HG03060 (cell line): ENCODE results near the gene BCR.
"Not testable (repeated sequence)": the region's sequence is repeated elsewhere in the genome, so short reads cannot be mapped to it uniquely, and the experiment has no call there.

Source experiments
- ATAC-seq: cut with Tn5 transposase; IDR thresholded peaks from one replicate; pipeline ENCODE4 v1.9.1; 2021; ENCODE audit warnings: low read depth, moderate number of reproducible peaks; ENCODE audit not compliant: unreplicated experiment

BCR gene

GRCh38 chr22:23180301-23180892, at the start of gene BCR:
TSS of gene BCR (plus strand) at chr22:23180509. CDS start at chr22:23180961, 452 bp downstream.
- no peak for ATAC-seq

GRCh38 chr22:23130697-23131096, 49.6 kb upstream of the BCR start:
- no peak for ATAC-seq

- ATAC-seq = no peak
Measured at GRCh38 chr22:23131931-23132330, 48.4 kb upstream of the BCR start.

GRCh38 chr22:23132376-23133091, 47.8 kb upstream of the BCR start:
- no peak for ATAC-seq

DNA sequence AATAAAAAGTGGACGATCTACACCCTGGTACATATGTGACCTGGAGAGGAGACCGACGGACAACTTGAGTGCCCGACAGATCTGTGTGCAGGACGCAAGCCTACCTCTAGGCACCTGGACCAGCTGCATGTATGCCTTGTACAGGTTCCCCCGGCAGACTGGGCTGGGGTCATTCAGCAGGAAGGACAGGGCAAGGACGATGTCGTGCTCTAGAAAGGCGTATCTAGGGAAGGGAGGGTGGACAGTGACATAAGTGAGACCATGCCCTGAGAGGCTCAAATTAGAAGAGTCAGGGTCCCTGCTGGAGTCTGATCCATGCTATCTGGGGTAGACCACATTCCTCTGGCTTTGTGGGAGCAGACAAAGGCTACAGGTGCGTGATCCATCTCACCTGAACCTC, 46.4 kb upstream of the BCR start:
- no peak for ATAC-seq

GRCh38 chr22:23136991-23137390, 43.3 kb upstream of the BCR start:
- not testable (repeated sequence) for ATAC-seq

GRCh38 chr22:23137468-23137867, 42.8 kb upstream of the BCR start:
- no peak for ATAC-seq

DNA sequence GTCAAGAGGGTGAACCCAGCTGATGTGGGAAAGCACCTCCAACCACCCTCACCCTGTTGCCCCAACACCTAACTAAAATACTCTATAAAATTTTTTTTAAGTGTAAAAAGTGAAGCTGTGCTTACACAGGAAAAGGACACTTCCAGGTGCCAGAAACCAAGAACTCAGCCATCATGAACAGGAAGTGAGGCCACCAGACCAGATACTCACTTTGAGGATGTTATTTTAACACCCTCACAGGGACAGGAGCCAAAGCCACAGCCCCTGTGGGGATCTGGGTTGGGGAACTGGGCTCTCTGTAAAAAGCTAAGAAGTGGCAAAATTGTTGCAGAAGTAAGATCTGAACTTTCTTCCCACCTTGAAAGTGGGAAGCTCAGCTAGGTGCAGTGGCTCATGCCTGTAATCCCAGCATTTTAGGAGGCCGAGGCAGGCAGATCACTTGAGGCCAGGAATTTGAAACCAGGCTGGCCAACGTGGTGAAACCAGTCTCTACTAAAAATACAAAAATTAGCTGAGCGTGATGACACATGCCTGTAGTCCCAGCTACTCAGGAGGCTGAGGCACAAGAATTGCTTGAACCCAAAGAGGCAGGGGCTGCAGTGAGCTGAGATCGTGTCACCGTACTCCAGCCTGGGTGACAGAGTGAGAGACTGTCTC, 42.3 kb upstream of the BCR start:
- ATAC-seq = no peak

DNA sequence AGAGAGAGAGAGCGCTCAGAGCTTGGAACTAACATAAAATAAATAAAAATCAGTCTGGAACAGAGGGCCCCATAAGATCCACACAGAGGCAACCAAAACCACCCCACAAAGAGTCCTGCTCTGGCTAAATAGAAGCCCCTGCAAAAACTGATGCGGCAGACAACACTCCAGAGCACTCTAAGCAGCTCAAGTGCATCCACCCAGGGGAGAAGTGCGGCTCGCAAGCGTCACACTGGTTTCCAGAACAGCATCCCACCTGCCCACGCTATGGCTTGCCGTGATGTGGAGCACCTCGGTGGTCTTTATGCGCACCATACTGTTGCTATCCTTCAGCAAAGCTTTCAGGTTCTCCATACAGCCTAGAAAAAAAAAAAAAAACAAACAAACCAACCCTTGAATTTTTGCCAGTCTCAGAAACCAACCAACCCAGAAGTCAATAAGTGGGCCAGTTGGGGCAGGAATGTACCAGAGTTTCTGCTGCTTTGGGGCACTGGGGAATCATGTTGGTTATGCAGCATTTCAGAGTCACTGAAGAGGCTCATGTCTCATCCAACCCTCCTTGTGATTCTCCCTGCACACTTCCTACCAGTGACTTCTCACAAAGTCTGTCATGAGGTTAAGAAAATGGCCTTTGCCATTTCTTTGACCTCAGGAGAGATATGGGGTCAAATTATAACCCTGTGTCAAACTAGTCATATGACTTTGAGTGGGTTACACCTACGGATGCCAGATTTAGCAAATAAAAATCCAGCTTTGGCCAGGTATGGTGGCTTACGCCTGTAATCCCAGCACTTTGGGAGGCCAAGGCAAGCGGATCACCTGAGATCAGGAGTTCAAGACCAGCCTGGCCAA, 41.5 kb upstream of the BCR start:
- no peak for ATAC-seq

- no peak for ATAC-seq
Measured at GRCh38 chr22:23140385-23140784, 39.9 kb upstream of the BCR start.

DNA sequence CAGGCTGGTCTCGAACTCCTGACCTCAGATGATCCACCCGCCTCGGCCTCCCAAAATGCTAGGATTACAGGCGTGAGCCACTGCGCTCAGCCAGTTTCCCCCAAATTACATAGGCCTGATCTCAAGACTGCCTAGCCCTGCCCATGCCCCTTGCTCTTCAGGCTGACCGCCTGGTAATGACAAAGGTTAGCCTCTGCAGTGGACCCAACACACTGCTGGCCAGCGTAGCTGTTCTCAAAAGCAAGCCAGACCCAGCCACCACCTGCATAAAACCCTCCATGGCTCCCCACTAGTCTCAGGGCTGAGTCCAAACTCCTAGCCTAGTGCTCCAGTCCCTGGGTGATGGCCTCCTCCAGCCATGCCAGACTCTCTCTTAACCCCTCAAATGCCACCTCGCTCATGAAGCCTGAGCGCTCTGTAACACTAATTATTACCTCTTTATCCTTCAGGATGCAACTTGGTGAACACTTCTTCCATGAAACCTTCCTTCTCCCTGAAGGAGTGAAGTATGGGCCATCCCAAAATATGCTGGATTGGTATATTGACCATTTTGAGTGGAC, 37.7 kb upstream of the BCR start:
- ATAC-seq = no peak

DNA sequence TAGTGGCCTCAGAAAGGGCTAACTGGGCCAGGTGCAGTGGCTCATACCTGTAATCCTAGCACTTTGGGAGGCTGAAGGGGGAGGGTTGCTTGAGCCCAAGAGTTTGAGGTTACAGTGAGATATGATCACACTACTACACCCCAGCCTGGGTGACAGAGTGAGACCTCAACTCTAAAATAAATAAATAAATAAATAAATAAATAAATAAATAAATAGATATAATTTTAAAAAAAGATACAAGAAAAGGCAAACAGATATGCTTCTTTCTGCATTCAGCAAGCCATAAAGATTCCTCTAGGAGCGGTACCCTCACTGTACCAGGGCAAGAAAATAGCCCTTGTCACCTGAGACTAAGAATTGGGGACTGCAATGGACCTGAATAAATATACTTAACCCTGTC, 37.2 kb upstream of the BCR start:
- ATAC-seq = no peak

- no peak for ATAC-seq
Measured at GRCh38 chr22:23144432-23144831, 35.9 kb upstream of the BCR start.

DNA sequence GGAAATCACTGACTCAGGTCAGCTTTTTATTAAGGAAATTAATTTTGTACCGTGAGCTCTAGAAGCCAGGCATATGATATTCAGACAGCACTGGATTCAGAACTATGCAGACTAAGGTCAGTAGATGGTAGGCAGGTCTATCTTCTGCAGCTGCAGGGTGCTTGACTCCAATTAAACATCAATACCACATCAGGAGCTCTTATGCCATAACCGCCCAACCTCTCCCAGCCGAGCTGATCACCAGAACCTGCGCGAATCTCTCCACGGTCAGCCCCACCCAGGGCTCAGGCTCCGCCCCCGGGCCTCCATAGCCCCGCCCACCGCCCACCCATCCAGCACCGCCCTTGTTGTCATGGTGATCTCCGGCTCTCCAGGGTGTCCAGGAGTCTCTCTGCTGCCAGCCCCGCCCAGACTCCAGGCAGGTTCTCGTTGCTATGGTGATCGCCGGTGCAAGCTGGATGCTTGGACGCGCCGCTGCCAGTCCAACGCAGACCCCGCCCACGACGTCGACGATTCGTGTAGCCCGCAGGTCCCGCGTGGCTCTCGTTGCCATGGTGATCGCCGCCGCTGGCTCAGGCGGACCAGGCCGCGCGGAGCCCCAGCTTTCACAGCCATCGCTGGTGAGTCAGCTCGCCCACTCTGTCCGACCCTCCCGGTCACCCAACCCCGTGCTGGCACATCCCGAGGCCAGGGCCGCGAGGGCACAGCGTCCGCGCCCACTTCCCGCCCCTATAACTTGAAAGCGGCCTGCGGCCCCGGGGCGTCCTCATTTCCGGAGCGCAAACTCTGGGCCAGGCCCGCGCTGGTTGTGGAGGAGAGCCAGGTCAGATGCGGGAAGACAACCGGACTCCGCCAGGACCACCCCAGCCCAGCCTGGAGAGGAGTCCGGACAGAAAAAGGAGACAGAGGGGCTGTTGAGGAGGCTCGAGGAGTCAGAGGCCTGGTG, 35.1 kb upstream of the BCR start, which contains the start of gene RAB36:
Gene RAB36 (plus strand): TSS at position 546 of the 946 bp plus-strand sequence. CDS start 1,140 bp downstream, outside the sequence.
- ATAC-seq = no peak

DNA sequence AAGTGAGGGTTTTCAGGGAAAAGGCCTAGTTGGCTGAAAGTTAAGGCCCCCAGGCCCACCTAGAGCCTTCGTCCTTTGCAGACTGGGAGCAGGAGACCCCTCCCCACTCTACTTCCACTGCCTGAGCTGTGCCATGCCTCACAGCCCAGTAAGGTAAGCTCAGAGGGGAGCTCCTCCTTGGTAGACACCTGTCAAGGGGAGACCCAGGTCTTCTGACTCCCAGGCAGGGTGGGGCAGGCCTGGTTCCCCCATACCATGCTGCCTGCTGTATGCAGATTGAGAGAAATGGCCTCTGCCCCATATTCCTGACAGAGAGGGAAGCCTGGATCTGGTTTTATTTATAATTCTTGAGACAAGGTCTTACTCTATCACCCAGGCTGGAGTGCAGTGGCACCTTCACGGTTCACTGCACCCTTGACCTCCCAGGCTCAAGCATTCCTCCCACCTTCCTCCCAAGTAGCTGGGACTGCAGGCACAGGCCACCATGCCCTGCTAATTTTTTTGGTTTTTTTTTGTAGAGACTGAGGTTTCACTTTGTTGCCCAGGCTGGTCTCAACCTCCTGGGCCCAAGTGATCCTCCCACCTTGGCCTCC, 34.3 kb upstream of the BCR start:
- no peak for ATAC-seq

- ATAC-seq = no peak
Measured at GRCh38 chr22:23146478-23147205, 33.7 kb upstream of the BCR start.

- no peak for ATAC-seq
Measured at GRCh38 chr22:23147617-23148387, 32.5 kb upstream of the BCR start.
